Smooth muscle cell (in vitro differentiated cells): ENCODE measurements around the gene GRAMD4. TPM values are rescaled to one million over a fixed set of nuclear protein-coding genes. Genes with fewer than 3 reads are reported as not detected.

ENCODE experiments used
- DNase-seq: peaks from one replicate; lab custom pipeline; 2025; ENCODE audit not compliant: unreplicated experiment; lab: John Stamatoyannopoulos, UW
- H2AFZ ChIP-seq: fragments of 200-600 bp; sonication (generic); 2 replicates; pipeline ENCODE4 v1.6.0; 2016; ENCODE audit warnings: antibody characterized with exemption, low read depth, mild to moderate bottlenecking
- H3F3A ChIP-seq: fragments of 200-600 bp; sonication (generic); 2 replicates; pipeline ENCODE4 v1.6.0; 2017; ENCODE audit warnings: antibody characterized with exemption, low read depth
- H3K27ac ChIP-seq: fragments of 200-600 bp; sonication (generic); 2 replicates; pipeline ENCODE4 v1.5.1; 2016; ENCODE audit warnings: low read depth, mild to moderate bottlenecking
- H3K27me3 ChIP-seq: fragments of 200-600 bp; sonication (generic); 2 replicates; pipeline ENCODE4 v1.6.1; 2016; ENCODE audit warnings: low read depth, mild to moderate bottlenecking
- H3K36me3 ChIP-seq: fragments of 200-600 bp; sonication (generic); 2 replicates; pipeline ENCODE4 v1.5.1; 2016; ENCODE audit warnings: low read depth
- H3K4me1 ChIP-seq: fragments of 200-600 bp; sonication (generic); 2 replicates; pipeline ENCODE4 v1.5.1; 2016; ENCODE audit warnings: low read depth
- H3K4me2 ChIP-seq: fragments of 200-600 bp; sonication (generic); 2 replicates; pipeline ENCODE4 v1.6.0; 2016; ENCODE audit warnings: mild to moderate bottlenecking
- H3K4me3 ChIP-seq: fragments of 200-600 bp; sonication (generic); 2 replicates; pipeline ENCODE4 v1.5.1; 2016; ENCODE audit warnings: mild to moderate bottlenecking
- H3K79me2 ChIP-seq: fragments of 200-600 bp; sonication (generic); 2 replicates; pipeline ENCODE4 v1.6.0; 2016; ENCODE audit warnings: low read depth, mild to moderate bottlenecking
- H3K9ac ChIP-seq: fragments of 200-600 bp; sonication (generic); 2 replicates; pipeline ENCODE4 v1.6.0; 2016; ENCODE audit warnings: low read depth
- H3K9me3 ChIP-seq: fragments of 200-600 bp; sonication (generic); replicated peaks from 2 replicates; pipeline ENCODE4 v1.5.1; 2016; ENCODE audit warnings: low read depth
- H4K20me1 ChIP-seq: fragments of 200-600 bp; sonication (generic); 2 replicates; pipeline ENCODE4 v1.6.0; 2016; ENCODE audit warnings: low read depth
- CTCF ChIP-seq: fragments of 200-600 bp; sonication (generic); IDR thresholded peaks from 2 replicates; pipeline ENCODE4 v1.5.1; 2017; ENCODE audit warnings: borderline replicate concordance, mild to moderate bottlenecking, antibody characterized with exemption; ENCODE audit not compliant: insufficient read depth, poor library complexity, severe bottlenecking
- WGBS: methylation state at CpG from one replicate; pipeline ENCODE4 v1.1.7; 2016; ENCODE audit warnings: low lambda C conversion rate; 5-methylcytosine and 5-hydroxymethylcytosine counted together
- polyA plus RNA-seq: library from polyadenylated mRNA; unstranded; fragments of >200 nt; fragmentation: Nextera tagmentation; extraction: Ambion mirVana; gene quantifications from 2 replicates; pipeline ENCODE4 v1.2.1, GENCODE V29; 2016
- total RNA-seq: library from RNA; depleted of rRNA; stranded (reverse); fragments of >200 nt; gene quantifications from 2 replicates; pipeline ENCODE4 v1.2.3, GENCODE V29; 2014

GRAMD4 gene
- total and polyA plus RNA-seq, 2 experiments from 2014 or later = 14.5 to 16.6 TPM

- H3K36me3 ChIP-seq = no peaks in the 10 kb centered on the region
- H3K4me3 ChIP-seq = no peak overlapping the region
- H4K20me1 ChIP-seq = peaks cover 85% of the 10 kb centered on the region
- H3K9ac ChIP-seq = no peak overlapping the region
- no peak for TF ChIP-seq CTCF
- H3K27ac ChIP-seq = no peak overlapping the region
- no peaks in the 10 kb centered on the region for H3K9me3 ChIP-seq
- H3K4me1 ChIP-seq = no peaks in the 10 kb centered on the region
- 32% methylated on average over 10 of the region's 10 CpGs for WGBS
- no peak overlapping the region for H2AFZ ChIP-seq
- H3K79me2 ChIP-seq = no peaks in the 10 kb centered on the region
- H3F3A ChIP-seq = no peaks in the 10 kb centered on the region
- peak overlapping the region; percentile 0 for H3K4me2 ChIP-seq
- no peak for DNase-seq
- H3K27me3 ChIP-seq = no peaks in the 10 kb centered on the region
Measured at GRCh38 chr22:46596032-46596441, 24.1 kb upstream of the GRAMD4 start.

- H3F3A ChIP-seq = no peaks in the 10 kb centered on the region
- H3K4me3 ChIP-seq = no peak overlapping the region
- peaks cover 84% of the 10 kb centered on the region for H4K20me1 ChIP-seq
- no peaks in the 10 kb centered on the region for H3K9me3 ChIP-seq
- no peaks in the 10 kb centered on the region for H3K27me3 ChIP-seq
- no peak overlapping the region for H3K9ac ChIP-seq
- peak; percentile 11 for TF ChIP-seq CTCF
- H3K79me2 ChIP-seq = no peaks in the 10 kb centered on the region
- H3K4me1 ChIP-seq = no peaks in the 10 kb centered on the region
- H3K4me2 ChIP-seq = no peak overlapping the region
- no peak overlapping the region for H2AFZ ChIP-seq
- no peak overlapping the region for H3K27ac ChIP-seq
- H3K36me3 ChIP-seq = no peaks in the 10 kb centered on the region
- 71% methylated on average over 7 of the region's 7 CpGs for WGBS
- no peak for DNase-seq
Measured at GRCh38 chr22:46596819-46597218, 23.4 kb upstream of the GRAMD4 start.

- H4K20me1 ChIP-seq = peaks cover 72% of the 10 kb centered on the region
- H3K27ac ChIP-seq = no peak overlapping the region
- no peak overlapping the region for H3K4me2 ChIP-seq
- DNase-seq = no peak
- no peak overlapping the region for H3K4me3 ChIP-seq
- WGBS = 87% methylated on average over 7 of the region's 7 CpGs
- H3K27me3 ChIP-seq = no peaks in the 10 kb centered on the region
- TF ChIP-seq CTCF = no peak
- H3K9me3 ChIP-seq = no peaks in the 10 kb centered on the region
- no peaks in the 10 kb centered on the region for H3K36me3 ChIP-seq
- H3K4me1 ChIP-seq = no peaks in the 10 kb centered on the region
- no peak overlapping the region for H3K9ac ChIP-seq
- H3K79me2 ChIP-seq = no peaks in the 10 kb centered on the region
- no peaks in the 10 kb centered on the region for H3F3A ChIP-seq
- H2AFZ ChIP-seq = no peak overlapping the region
Measured at GRCh38 chr22:46598224-46598623, 22.0 kb upstream of the GRAMD4 start.

GRCh38 chr22:46598737-46599424 is 21.3 kb upstream of the GRAMD4 start:
- TF ChIP-seq CTCF = no peak
- Histone ChIP-seq H3K36me3 (no peaks in the 10 kb centered on the region), H3K27ac (no peak overlapping the region), H3K9me3 (no peaks in the 10 kb centered on the region), H3K4me2 (no peak overlapping the region), H3K4me3 (no peak overlapping the region), H3K4me1 (no peaks in the 10 kb centered on the region), H4K20me1 (peaks cover 73% of the 10 kb centered on the region), H2AFZ (no peak overlapping the region), H3K27me3 (no peaks in the 10 kb centered on the region), H3K79me2 (no peaks in the 10 kb centered on the region), H3F3A (no peaks in the 10 kb centered on the region), H3K9ac (no peak overlapping the region)
- WGBS = 76% methylated on average over 17 of the region's 18 CpGs
- DNase-seq = no peak
